ENCODE measurements around the gene CACNG6.

CACNG6 gene

GRCh38 chr19:53958168-53958571 lies 33.3 kb upstream of the CACNG6 start:
- no peaks in the 10 kb centered on the region for H3K9me3 ChIP-seq (ENCODE audit: insufficient read depth, low read length)
- H3K9ac ChIP-seq (ENCODE audit: low read length), result no peak overlapping the region
- no peak overlapping the region for H3K27ac ChIP-seq (ENCODE audit: low read length)
- TF ChIP-seq CTCF (IDR thresholded peaks at IDR 0.05; ENCODE audit: low read depth, low read length) (no peak), EZH2phosphoT487 (IDR thresholded peaks at IDR 0.05; ENCODE audit: low read depth) (no peak)
- no peaks in the 10 kb centered on the region for H4K20me1 ChIP-seq (ENCODE audit: insufficient read depth, low read length)
- no peaks in the 10 kb centered on the region for H3K4me1 ChIP-seq (ENCODE audit: low read length)
- no peak overlapping the region for H2AFZ ChIP-seq (ENCODE audit: low read depth, low read length)
- no peak overlapping the region for H3K4me2 ChIP-seq (ENCODE audit: low read length)
- no peaks in the 10 kb centered on the region for H3K27me3 ChIP-seq (ENCODE audit: low read depth, low read length)
- H3K4me3 ChIP-seq (ENCODE audit: low read length), result no peak overlapping the region
- H3K36me3 ChIP-seq (replicated peaks; ENCODE audit: low read depth, low read length), result no peaks in the 10 kb centered on the region
- H3K79me2 ChIP-seq (ENCODE audit: low read length), result no peaks in the 10 kb centered on the region

- Histone ChIP-seq H3K4me2 (ENCODE audit: low read length) (no peak overlapping the region), H3K36me3 (replicated peaks; ENCODE audit: low read depth, low read length) (no peaks in the 10 kb centered on the region), H3K27me3 (ENCODE audit: low read depth, low read length) (no peaks in the 10 kb centered on the region), H3K4me1 (ENCODE audit: low read length) (no peaks in the 10 kb centered on the region), H3K9me3 (ENCODE audit: insufficient read depth, low read length) (no peaks in the 10 kb centered on the region), H4K20me1 (ENCODE audit: insufficient read depth, low read length) (no peaks in the 10 kb centered on the region), H3K9ac (ENCODE audit: low read length) (no peak overlapping the region), H3K4me3 (ENCODE audit: low read length) (no peak overlapping the region), H2AFZ (ENCODE audit: low read depth, low read length) (no peak overlapping the region), H3K27ac (ENCODE audit: low read length) (no peak overlapping the region), H3K79me2 (ENCODE audit: low read length) (no peaks in the 10 kb centered on the region)
- TF ChIP-seq CTCF (IDR thresholded peaks at IDR 0.05; ENCODE audit: low read depth, low read length) (no peak), EZH2phosphoT487 (IDR thresholded peaks at IDR 0.05; ENCODE audit: low read depth) (no peak)
These were observed 32.3 kb upstream of the CACNG6 start for GRCh38 chr19:53958823-53959757.

GRCh38 chr19:53960187-53960586 lies 31.2 kb upstream of the CACNG6 start:
- Histone ChIP-seq H3K79me2 (ENCODE audit: low read length) (no peaks in the 10 kb centered on the region), H3K4me3 (ENCODE audit: low read length) (no peak overlapping the region), H3K27ac (ENCODE audit: low read length) (no peak overlapping the region), H3K27me3 (ENCODE audit: low read depth, low read length) (no peaks in the 10 kb centered on the region), H3K4me2 (ENCODE audit: low read length) (no peak overlapping the region), H2AFZ (ENCODE audit: low read depth, low read length) (no peak overlapping the region), H3K9me3 (ENCODE audit: insufficient read depth, low read length) (no peaks in the 10 kb centered on the region), H3K4me1 (ENCODE audit: low read length) (no peaks in the 10 kb centered on the region), H4K20me1 (ENCODE audit: insufficient read depth, low read length) (no peaks in the 10 kb centered on the region), H3K9ac (ENCODE audit: low read length) (no peak overlapping the region), H3K36me3 (replicated peaks; ENCODE audit: low read depth, low read length) (no peaks in the 10 kb centered on the region)
- TF ChIP-seq CTCF (IDR thresholded peaks at IDR 0.05; ENCODE audit: low read depth, low read length) (no peak), EZH2phosphoT487 (IDR thresholded peaks at IDR 0.05; ENCODE audit: low read depth) (no peak)

- no peak for TF ChIP-seq EZH2phosphoT487 (IDR thresholded peaks at IDR 0.05; ENCODE audit: low read depth)
- TF ChIP-seq CTCF (IDR thresholded peaks at IDR 0.05; ENCODE audit: low read depth, low read length), result no peak
- no peak overlapping the region for H3K27ac ChIP-seq (ENCODE audit: low read length)
- no peak overlapping the region for H2AFZ ChIP-seq (ENCODE audit: low read depth, low read length)
- H3K4me2 ChIP-seq (ENCODE audit: low read length), result no peak overlapping the region
- no peaks in the 10 kb centered on the region for H3K9me3 ChIP-seq (ENCODE audit: insufficient read depth, low read length)
- no peaks in the 10 kb centered on the region for H3K4me1 ChIP-seq (ENCODE audit: low read length)
- no peaks in the 10 kb centered on the region for H3K27me3 ChIP-seq (ENCODE audit: low read depth, low read length)
- H3K79me2 ChIP-seq (ENCODE audit: low read length), result no peaks in the 10 kb centered on the region
- H3K9ac ChIP-seq (ENCODE audit: low read length), result no peak overlapping the region
- H3K36me3 ChIP-seq (replicated peaks; ENCODE audit: low read depth, low read length), result no peaks in the 10 kb centered on the region
- no peaks in the 10 kb centered on the region for H4K20me1 ChIP-seq (ENCODE audit: insufficient read depth, low read length)
- H3K4me3 ChIP-seq (ENCODE audit: low read length), result no peak overlapping the region
These were observed 30.6 kb upstream of the CACNG6 start for GRCh38 chr19:53960886-53961285.

Data from OCI-LY3 (cell line).